H9 (cell line): ENCODE measurements around the gene ARHGEF17. TPM values are rescaled to one million over a fixed set of nuclear protein-coding genes. Genes with fewer than 3 reads are reported as not detected.
A peak's percentile ranks its signal among the peaks of the same experiment; 100 is the strongest.

ENCODE experiments used
- DNase-seq: peaks from one replicate; pipeline ENCODE4 v3.0.0-alpha.2; 2017
- H2AFZ ChIP-seq: one replicate; pipeline ENCODE4 v1.6.1; 2013; ENCODE audit warnings: mild to moderate bottlenecking, low read length, control low read depth, moderate library complexity
- H2AK5ac ChIP-seq: 2 replicates; pipeline ENCODE4 v1.6.1; 2013; ENCODE audit warnings: low read length, control low read depth, mixed read lengths; ENCODE audit not compliant: insufficient read length
- H2BK120ac ChIP-seq: one replicate; pipeline ENCODE4 v1.6.1; 2013; ENCODE audit warnings: low read depth, mild to moderate bottlenecking, low read length, control low read depth, inconsistent platforms; ENCODE audit not compliant: poor library complexity, severe bottlenecking
- H2BK12ac ChIP-seq: 2 replicates; pipeline ENCODE4 v1.6.1; 2013; ENCODE audit warnings: low read length, control low read depth, mixed read lengths, low read depth; ENCODE audit not compliant: insufficient read length
- H2BK15ac ChIP-seq: 2 replicates; pipeline ENCODE4 v1.6.1; 2013; ENCODE audit warnings: low read depth, low read length, control low read depth
- H2BK20ac ChIP-seq: one replicate; pipeline ENCODE4 v1.6.1; 2013; ENCODE audit warnings: low read depth, mild to moderate bottlenecking, low read length, control low read depth, inconsistent platforms; ENCODE audit not compliant: poor library complexity, severe bottlenecking
- H2BK5ac ChIP-seq: 2 replicates; pipeline ENCODE4 v1.6.1; 2013; ENCODE audit warnings: low read length, control low read depth, mixed read lengths; ENCODE audit not compliant: insufficient read length
- H3K14ac ChIP-seq: 2 replicates; pipeline ENCODE4 v1.6.1; 2013; ENCODE audit warnings: low read length, control low read depth; ENCODE audit not compliant: insufficient read depth
- H3K18ac ChIP-seq: 2 replicates; pipeline ENCODE4 v1.6.1; 2013; ENCODE audit warnings: low read depth, mild to moderate bottlenecking, mixed read lengths, low read length, control low read depth; ENCODE audit not compliant: insufficient read length
- H3K23ac ChIP-seq: 2 replicates; pipeline ENCODE4 v1.6.1; 2013; ENCODE audit warnings: low read length, control low read depth, mixed read lengths, low read depth; ENCODE audit not compliant: insufficient read length
- H3K23me2 ChIP-seq: 2 replicates; pipeline ENCODE4 v1.6.1; 2013; ENCODE audit warnings: low read depth, mild to moderate bottlenecking, mixed read lengths, low read length, control low read depth; ENCODE audit not compliant: insufficient read length, poor library complexity, severe bottlenecking
- H3K27ac ChIP-seq: 2 replicates; pipeline ENCODE4 v1.5.1; 2013; ENCODE audit warnings: low read length, control low read depth, mixed read lengths, low read depth; ENCODE audit not compliant: insufficient read length
- H3K27me3 ChIP-seq: 2 replicates; pipeline ENCODE4 v1.6.1; 2013; ENCODE audit warnings: low read length, control low read depth, inconsistent platforms; ENCODE audit not compliant: insufficient read depth
- H3K4ac ChIP-seq: 2 replicates; pipeline ENCODE4 v1.6.1; 2013; ENCODE audit warnings: low read depth, mild to moderate bottlenecking, control low read depth, inconsistent platforms, low read length, moderate library complexity
- H3K4me1 ChIP-seq: 2 replicates; pipeline ENCODE4 v1.6.1; 2013; ENCODE audit warnings: low read length, control low read depth, inconsistent platforms; ENCODE audit not compliant: insufficient read depth
- H3K4me2 ChIP-seq: 2 replicates; pipeline ENCODE4 v1.6.1; 2013; ENCODE audit warnings: low read length, control low read depth, mixed read lengths; ENCODE audit not compliant: insufficient read length, insufficient read depth
- H3K56ac ChIP-seq: 2 replicates; pipeline ENCODE4 v1.6.1; 2013; ENCODE audit warnings: low read depth, mild to moderate bottlenecking, mixed read lengths, low read length, control low read depth; ENCODE audit not compliant: insufficient read length
- H3K79me1 ChIP-seq: 2 replicates; pipeline ENCODE4 v1.6.1; 2013; ENCODE audit warnings: low read depth, mild to moderate bottlenecking, moderate library complexity, low read length, control low read depth, inconsistent platforms; ENCODE audit not compliant: insufficient read depth, poor library complexity, severe bottlenecking
- H3K79me2 ChIP-seq: 2 replicates; pipeline ENCODE4 v1.6.1; 2013; ENCODE audit warnings: low read length, control low read depth, inconsistent platforms; ENCODE audit not compliant: insufficient read depth
- H3K9ac ChIP-seq: 2 replicates; pipeline ENCODE4 v1.6.1; 2013; ENCODE audit warnings: low read length, control low read depth, mixed read lengths; ENCODE audit not compliant: insufficient read length; ENCODE audit errors: extremely low read depth
- H3K9me3 ChIP-seq: one replicate; pipeline ENCODE4 v1.6.1; 2013; ENCODE audit warnings: low read depth, low read length, inconsistent platforms; ENCODE audit not compliant: control insufficient read depth
- H3T11ph ChIP-seq: one replicate; pipeline ENCODE4 v1.6.1; 2013; ENCODE audit warnings: mild to moderate bottlenecking, low read length, control low read depth, inconsistent platforms
- H4K20me1 ChIP-seq: one replicate; pipeline ENCODE4 v1.6.1; 2013; ENCODE audit not compliant: control insufficient read depth, insufficient read length, insufficient read depth
- H4K5ac ChIP-seq: 2 replicates; pipeline ENCODE4 v1.6.1; 2013; ENCODE audit warnings: low read depth, mild to moderate bottlenecking, mixed read lengths, low read length, control low read depth; ENCODE audit not compliant: insufficient read length
- H4K8ac ChIP-seq: replicated peaks from 2 replicates; pipeline ENCODE4 v1.6.1; 2013; ENCODE audit warnings: low read length, control low read depth, mixed read lengths, low read depth; ENCODE audit not compliant: insufficient read length
- H4K91ac ChIP-seq: 2 replicates; pipeline ENCODE4 v1.6.1; 2013; ENCODE audit warnings: low read depth, mild to moderate bottlenecking, moderate library complexity, mixed read lengths, low read length, control low read depth; ENCODE audit not compliant: insufficient read length
- H3K27ac Mint-ChIP-seq, 3 experiments: 2 replicates in 2 of 3; 3 replicates in 1 of 3; pipeline ENCODE4 v1.8.0; 2020 to 2021; ENCODE audit warnings: mixed read lengths in 3 of 3, mild to moderate bottlenecking in 1 of 3, moderate library complexity in 1 of 3
- H3K27me3 Mint-ChIP-seq: 2 replicates; pipeline ENCODE4 v1.8.0; 2021; ENCODE audit warnings: low read depth, mild to moderate bottlenecking, moderate library complexity, mixed read lengths
- H3K36me3 Mint-ChIP-seq, 3 experiments: 2 replicates in 2 of 3; 3 replicates in 1 of 3; pipeline ENCODE4 v1.8.0; 2020 to 2021; ENCODE audit warnings: low read depth in 3 of 3, mixed read lengths in 3 of 3; ENCODE audit not compliant: insufficient read depth in 1 of 3
- H3K4me1 Mint-ChIP-seq, 2 experiments: 2 replicates each; pipeline ENCODE4 v1.8.0; 2020; ENCODE audit warnings: mixed read lengths in 2 of 2
- H3K4me3 Mint-ChIP-seq, 2 experiments: 2 replicates in 1 of 2; 3 replicates in 1 of 2; pipeline ENCODE4 v1.8.0; 2020 to 2021; ENCODE audit warnings: mild to moderate bottlenecking in 2 of 2, mixed read lengths in 2 of 2, moderate library complexity in 1 of 2
- H3K9me3 Mint-ChIP-seq, 2 experiments: 2 replicates in 1 of 2; 3 replicates in 1 of 2; pipeline ENCODE4 v1.8.0; 2020; ENCODE audit warnings: mild to moderate bottlenecking in 2 of 2, mixed read lengths in 2 of 2, moderate library complexity in 1 of 2
- CTCF ChIP-seq: fragments of 200-600 bp; sonication (generic); conservative IDR thresholded peaks from 3 replicates; pipeline ENCODE4 v1.8.0; 2021; ENCODE audit warnings: antibody characterized with exemption, mild to moderate bottlenecking
- WGBS: extraction: QIAGEN DNeasy Blood & Tissue Kit; methylation state at CpG from one replicate; pipeline ENCODE4 v1.1.7; 2013; ENCODE audit warnings: missing lambda C conversion rate, low lambda C conversion rate, mixed read lengths; ENCODE audit not compliant: insufficient read length; ENCODE audit errors: extremely low coverage; 5-methylcytosine and 5-hydroxymethylcytosine counted together
- total RNA-seq: library from RNA; stranded (reverse); gene quantifications from 2 replicates; pipeline ENCODE4 v1.2.1, GENCODE V29; 2021

The ARHGEF17 gene
- total RNA-seq, 1 experiment from 2014 or later, result 7.4 TPM

DNA sequence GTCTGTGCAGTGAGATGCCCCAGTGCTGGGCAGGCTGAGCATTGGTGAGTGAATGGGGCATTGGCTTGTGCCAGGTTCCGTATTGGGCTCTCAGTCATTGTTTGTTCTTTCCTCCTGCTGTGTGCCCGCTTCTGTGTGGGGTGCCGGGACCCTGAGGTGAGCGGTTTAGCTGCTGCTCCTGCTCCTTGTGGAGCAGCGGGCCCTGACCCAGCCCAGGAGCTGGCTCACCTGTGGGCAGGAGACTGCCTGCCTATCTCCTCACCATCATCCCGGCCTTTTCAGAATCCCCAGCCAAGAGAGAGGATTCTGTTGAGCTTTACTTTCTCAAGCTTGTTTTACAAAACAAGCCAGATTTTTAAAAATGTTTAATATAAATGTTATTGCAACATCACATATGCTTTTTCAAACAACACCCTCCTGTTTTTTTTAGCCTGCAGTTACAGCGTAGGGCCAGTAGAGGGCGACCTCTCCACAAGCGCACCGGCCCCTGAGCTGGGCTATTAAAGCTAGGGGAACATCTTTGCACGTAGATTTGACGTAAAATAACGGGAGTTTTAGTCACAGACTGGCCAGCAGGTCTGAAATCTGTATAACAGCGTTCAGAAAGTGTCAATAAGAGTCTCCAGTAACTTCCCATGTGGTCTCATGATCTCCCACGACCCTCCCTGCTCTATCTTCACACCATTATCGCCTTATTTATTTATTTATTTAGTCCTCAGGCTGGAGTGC, 43.0 kb downstream of the ARHGEF17 start:
- H2AFZ ChIP-seq, result no peak overlapping the region
- Mint-ChIP-seq H3K4me1 (peaks cover 9 to 10% of the 10 kb centered on the region in 2 experiments; a peak in 3 of 4 replicates), H3K36me3 (peaks cover 3 to 4% (median 3%) of the 10 kb centered on the region in 3 experiments; a peak in 4 of 7 replicates), H3K27me3 (peaks cover 4% of the 10 kb centered on the region), H3K27ac (no peak overlapping the region), H3K9me3 (no peaks in the 10 kb centered on the region; a peak in 1 of 5 replicates), H3K4me3 (no peak overlapping the region)
- no peak overlapping the region for H4K91ac ChIP-seq
- H3K27me3 ChIP-seq, result no peaks in the 10 kb centered on the region
- no peak overlapping the region for H2BK20ac ChIP-seq
- DNase-seq, result peak; percentile 56
- H4K5ac ChIP-seq, result no peak overlapping the region
- no peak overlapping the region for H3K18ac ChIP-seq
- no peak overlapping the region for H2AK5ac ChIP-seq
- no peaks in the 10 kb centered on the region for H3K9me3 ChIP-seq
- no peak overlapping the region for H2BK5ac ChIP-seq
- no peak overlapping the region for H3K56ac ChIP-seq
- no peak overlapping the region for H3K9ac ChIP-seq
- no peaks in the 10 kb centered on the region for H4K20me1 ChIP-seq
- H3K79me1 ChIP-seq, result no peaks in the 10 kb centered on the region
- H3K23ac ChIP-seq, result no peak overlapping the region
- no peaks in the 10 kb centered on the region for H3K79me2 ChIP-seq
- H4K8ac ChIP-seq, result no peak overlapping the region
- TF ChIP-seq CTCF, result peak; percentile 99
- H3K4me2 ChIP-seq, result no peak overlapping the region
- no peak overlapping the region for H2BK12ac ChIP-seq
- no peak overlapping the region for H3K4ac ChIP-seq
- H2BK15ac ChIP-seq, result no peak overlapping the region
- no peak overlapping the region for H3K14ac ChIP-seq
- no peak overlapping the region for H3K27ac ChIP-seq
- no peak overlapping the region for H2BK120ac ChIP-seq
- WGBS, result no CpG with 5 or more reads among the region's 16 CpGs
- no peak overlapping the region for H3T11ph ChIP-seq
- H3K23me2 ChIP-seq, result no peaks in the 10 kb centered on the region
- H3K4me1 ChIP-seq, result no peaks in the 10 kb centered on the region
